Hepatocyte (in vitro differentiated cells): ENCODE results near the gene TNNC2.

Source experiments
- EZH2 ChIP-seq: fragments of 200-600 bp; sonication (generic); IDR thresholded peaks from 2 replicates; pipeline ENCODE4 v1.6.1; 2016; ENCODE audit warnings: antibody characterized with exemption, mild to moderate bottlenecking, borderline replicate concordance
- EZH2phosphoT487 ChIP-seq: fragments of 200-600 bp; sonication (generic); IDR thresholded peaks from one replicate; pipeline ENCODE4 v1.6.1; 2018; ENCODE audit warnings: antibody characterized with exemption, mild to moderate bottlenecking, low read depth, moderate library complexity; ENCODE audit not compliant: unreplicated experiment, severe bottlenecking
- TF ChIP-seq, protein P1 (sequence below): fragments of 200-600 bp; sonication (generic); IDR thresholded peaks from 2 replicates; pipeline ENCODE4 v1.5.1; 2016; ENCODE audit warnings: antibody characterized with exemption, mild to moderate bottlenecking; ENCODE audit not compliant: poor library complexity

DNA sequence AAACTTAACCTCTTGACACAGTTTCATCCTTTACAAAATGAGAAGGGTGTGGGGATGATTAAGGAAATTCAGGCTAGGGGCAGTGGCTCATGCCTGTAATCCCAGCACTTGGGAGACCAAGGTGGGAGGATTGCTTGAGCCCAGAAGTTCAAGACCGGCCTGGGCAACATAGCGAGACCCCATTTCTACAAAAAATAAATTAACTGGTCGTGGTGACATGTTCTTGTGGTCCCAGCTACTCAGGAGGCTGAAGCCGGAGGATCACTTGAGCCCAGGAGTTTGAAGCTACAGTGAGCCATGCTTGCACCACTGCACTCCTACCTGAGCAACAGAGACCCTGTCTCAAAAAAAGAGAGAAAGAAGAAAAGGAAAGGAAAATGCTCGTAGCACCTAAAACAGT, 39.3 kb upstream of the TNNC2 start:
- TF ChIP-seq, protein P1, sequence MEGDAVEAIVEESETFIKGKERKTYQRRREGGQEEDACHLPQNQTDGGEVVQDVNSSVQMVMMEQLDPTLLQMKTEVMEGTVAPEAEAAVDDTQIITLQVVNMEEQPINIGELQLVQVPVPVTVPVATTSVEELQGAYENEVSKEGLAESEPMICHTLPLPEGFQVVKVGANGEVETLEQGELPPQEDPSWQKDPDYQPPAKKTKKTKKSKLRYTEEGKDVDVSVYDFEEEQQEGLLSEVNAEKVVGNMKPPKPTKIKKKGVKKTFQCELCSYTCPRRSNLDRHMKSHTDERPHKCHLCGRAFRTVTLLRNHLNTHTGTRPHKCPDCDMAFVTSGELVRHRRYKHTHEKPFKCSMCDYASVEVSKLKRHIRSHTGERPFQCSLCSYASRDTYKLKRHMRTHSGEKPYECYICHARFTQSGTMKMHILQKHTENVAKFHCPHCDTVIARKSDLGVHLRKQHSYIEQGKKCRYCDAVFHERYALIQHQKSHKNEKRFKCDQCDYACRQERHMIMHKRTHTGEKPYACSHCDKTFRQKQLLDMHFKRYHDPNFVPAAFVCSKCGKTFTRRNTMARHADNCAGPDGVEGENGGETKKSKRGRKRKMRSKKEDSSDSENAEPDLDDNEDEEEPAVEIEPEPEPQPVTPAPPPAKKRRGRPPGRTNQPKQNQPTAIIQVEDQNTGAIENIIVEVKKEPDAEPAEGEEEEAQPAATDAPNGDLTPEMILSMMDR, result no peak
- TF ChIP-seq EZH2phosphoT487, result no peak
- TF ChIP-seq EZH2, result no peak
